IMR-90 (cell line): ENCODE data around the gene MUC6.

Experiments
- BHLHE40 ChIP-seq: fragments of 150-350 bp; IDR thresholded peaks from 2 replicates; pipeline ENCODE4 v1.6.1; 2016; ENCODE audit warnings: mild to moderate bottlenecking, low read depth, low read length
- CTCF ChIP-seq: conservative IDR thresholded peaks from 2 replicates; pipeline ENCODE4 v1.5.1; 2012; ENCODE audit warnings: mild to moderate bottlenecking, low read depth, low read length, improper control_type of control experiment
- ELK1 ChIP-seq: fragments of 150-350 bp; IDR thresholded peaks from 2 replicates; pipeline ENCODE4 v1.6.1; 2016; ENCODE audit warnings: low read depth, mild to moderate bottlenecking, low read length, moderate library complexity, borderline replicate concordance
- FOS ChIP-seq: fragments of 150-350 bp; IDR thresholded peaks from 2 replicates; pipeline ENCODE4 v1.6.1; 2016; ENCODE audit warnings: low read depth, low read length
- MAZ ChIP-seq: IDR thresholded peaks from 2 replicates; pipeline ENCODE4 v1.6.1; 2012; ENCODE audit warnings: low read depth, mild to moderate bottlenecking, low read length, improper control_type of control experiment, moderate library complexity, borderline replicate concordance
- POLR2A ChIP-seq: IDR thresholded peaks from 2 replicates; pipeline ENCODE4 v1.6.1; 2012; ENCODE audit warnings: mild to moderate bottlenecking, low read depth, low read length
- RAD21 ChIP-seq: IDR thresholded peaks from 2 replicates; pipeline ENCODE4 v1.6.1; 2012; ENCODE audit warnings: low read length, improper control_type of control experiment
- RFX5 ChIP-seq: IDR thresholded peaks from 2 replicates; pipeline ENCODE4 v1.8.0; 2012; ENCODE audit warnings: low read depth, mild to moderate bottlenecking, low read length, moderate library complexity

DNA sequence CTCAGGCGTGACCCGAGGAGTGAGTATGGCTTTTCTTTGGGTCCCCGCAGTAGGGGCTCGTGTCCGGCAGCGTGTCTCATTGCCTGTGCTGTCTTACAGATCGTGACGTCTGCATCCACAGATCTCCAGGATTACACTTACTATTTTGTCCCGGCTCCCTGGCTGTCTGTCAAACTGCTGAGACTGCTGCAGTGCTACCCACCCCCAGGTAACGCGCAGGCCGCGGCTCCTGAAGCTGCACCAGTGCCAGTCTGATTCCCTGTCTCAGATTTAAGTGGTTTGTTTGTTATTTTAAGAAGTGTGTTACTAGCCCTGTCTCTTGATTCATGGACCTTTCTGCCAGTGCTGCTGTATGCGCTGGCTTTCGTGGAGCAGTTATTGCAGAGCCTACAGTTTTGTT, 52.0 kb downstream of the MUC6 start:
- no peak for TF ChIP-seq CTCF
- TF ChIP-seq ELK1 = no peak
- no peak for TF ChIP-seq RAD21
- no peak for TF ChIP-seq BHLHE40
- TF ChIP-seq FOS = no peak
- no peak for TF ChIP-seq MAZ
- no peak for TF ChIP-seq POLR2A
- TF ChIP-seq RFX5 = no peak
